ENCODE results near the gene GNPTAB. TPM values are rescaled to one million over a fixed set of nuclear protein-coding genes. Genes with fewer than 3 reads are reported as not detected.

Gene GNPTAB
- total and polyA plus RNA-seq, 2 of the 8 experiments (the other 6 are each of a cell fraction or from before 2014, with no cell fraction given), result 21.5 to 51.3 TPM

DNA sequence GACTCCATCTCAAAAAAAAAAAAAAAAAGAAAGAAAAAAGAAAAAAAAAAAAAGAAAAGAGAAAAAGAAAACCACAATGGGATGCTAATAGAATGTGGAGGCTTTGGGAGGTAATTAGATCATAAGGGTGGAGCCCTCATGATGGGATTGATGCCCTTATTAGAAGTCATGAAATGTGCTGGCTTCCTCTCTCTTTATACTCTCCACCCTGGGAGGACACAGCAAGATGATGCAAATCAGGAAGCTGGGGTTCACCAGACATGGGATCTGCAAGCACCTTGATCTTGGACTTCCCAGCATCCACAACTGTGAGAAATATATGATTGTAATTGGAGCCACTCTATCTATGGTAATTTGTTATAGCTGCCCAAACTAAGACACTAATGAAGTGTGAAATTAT is 33.2 kb upstream of the GNPTAB start:
- CTCF ChIA-PET (ENCODE audit: partially characterized antibody), result interaction anchor here (1.1 to 2.0 kb wide), 4 partner anchors 9 to 947 kb away, joined by 3 to 11 read pairs (median 3); no protein-coding TSS in a partner anchor
- no peak for FAIRE-seq
- POLR2A ChIA-PET (ENCODE audit: partially characterized antibody), result interaction anchor here (0.6 kb wide), 1 partner anchor 11 kb away, joined by 3 read pairs; no protein-coding TSS in a partner anchor
- no peak overlapping the region for H2BK120ac ChIP-seq (replicated peaks; ENCODE audit: low read depth, low read length)
- H4K20me1 ChIP-seq (replicated peaks in 1 of 2; ENCODE audit: control insufficient read depth in 1 of 2, insufficient read depth in 2 of 2, low read length in 2 of 2), result no peaks in the 10 kb centered on the region
- no peak overlapping the region for H2BK15ac ChIP-seq (ENCODE audit: low read length)
- H3K4ac ChIP-seq (replicated peaks; ENCODE audit: insufficient read length, low read depth, low read length), result no peak overlapping the region
- H3K18ac ChIP-seq (ENCODE audit: extremely low read depth, low read length), result no peak overlapping the region
- DNase-seq (ENCODE audit: low read depth in 1 of 2, low spot score in 2 of 2), result no peak
- H3K9me3 ChIP-seq (ENCODE audit: insufficient read depth in 2 of 2, low read depth in 1 of 2, low read length in 1 of 2), result no peaks in the 10 kb centered on the region; a peak in 1 of 4 replicates
- no peak overlapping the region for H2BK5ac ChIP-seq (ENCODE audit: low read depth, low read length)
- H2BK12ac ChIP-seq (ENCODE audit: low read depth, low read length), result no peak overlapping the region
- no peaks in the 10 kb centered on the region for H3K79me2 ChIP-seq (ENCODE audit: control insufficient read depth in 1 of 2, insufficient read depth in 2 of 2, low read length in 2 of 2)
- no peak for TF ChIP-seq BACH1 (IDR thresholded peaks at IDR 0.05; ENCODE audit: low read length)
- no peak for TF ChIP-seq RXRA (IDR thresholded peaks at IDR 0.05; ENCODE audit: insufficient read depth, low read depth, low read length)
- TF ChIP-seq CBX8 (IDR thresholded peaks at IDR 0.05; ENCODE audit: borderline replicate concordance, low read depth, low read length), result no peak
- H3K56ac ChIP-seq (replicated peaks; ENCODE audit: insufficient read length, low read depth, low read length), result no peak overlapping the region
- no peak overlapping the region for H2AK5ac ChIP-seq (ENCODE audit: low read depth, low read length)
- no peak overlapping the region for H3K27ac ChIP-seq (ENCODE audit: low read depth, low read length)
- no peak overlapping the region for H3K14ac ChIP-seq (ENCODE audit: insufficient read length)
- no peak overlapping the region for H4K91ac ChIP-seq (replicated peaks; ENCODE audit: insufficient read length, low read length)
- no peak overlapping the region for H4K8ac ChIP-seq (ENCODE audit: extremely low read depth, insufficient read depth, low read length)
- H2AFZ ChIP-seq (ENCODE audit: low read length), result no peak overlapping the region
- H3K23me2 ChIP-seq (ENCODE audit: low read depth, low read length), result no peaks in the 10 kb centered on the region
- no peaks in the 10 kb centered on the region for H3K36me3 ChIP-seq (ENCODE audit: control insufficient read depth in 2 of 4, insufficient read depth in 4 of 4, low read length in 3 of 4)
- no peak overlapping the region for H4K5ac ChIP-seq (ENCODE audit: insufficient read length, low read depth, low read length)
- H3K79me1 ChIP-seq (ENCODE audit: low read depth, low read length), result no peaks in the 10 kb centered on the region
- H3K23ac ChIP-seq (ENCODE audit: insufficient read length), result no peak overlapping the region
- H3K4me1 ChIP-seq (replicated peaks in 1 of 4; ENCODE audit: control insufficient read depth in 3 of 4, insufficient read depth in 4 of 4, low read length in 3 of 4), result peaks cover 0 to 4% (median 0%) of the 10 kb centered on the region in 4 experiments; a peak in 2 of 7 replicates
- no peak overlapping the region for H2BK20ac ChIP-seq (ENCODE audit: low read length)
- H3K9ac ChIP-seq (replicated peaks in 1 of 4; ENCODE audit: extremely low read depth in 1 of 4, low read depth in 3 of 4, low read length in 3 of 4), result no peak overlapping the region
- no peak overlapping the region for H3K4me2 ChIP-seq (ENCODE audit: insufficient read depth in 1 of 2, low read depth in 2 of 2, low read length in 2 of 2)
- no peak overlapping the region for H3K4me3 ChIP-seq (ENCODE audit: extremely low read depth in 1 of 4, insufficient read depth in 2 of 4, low read depth in 3 of 4, low read length in 4 of 4)
- no peaks in the 10 kb centered on the region for H3K27me3 ChIP-seq (replicated peaks in 1 of 4; ENCODE audit: control insufficient read depth in 3 of 4, extremely low read depth in 1 of 4, insufficient read depth in 3 of 4, low read length in 3 of 4)
